HG03521 (cell line): Measurements from ENCODE around the gene STYXL1.

Experiments
- ATAC-seq: cut with Tn5 transposase; IDR thresholded peaks from one replicate; pipeline ENCODE4 v1.9.1; 2021; ENCODE audit warnings: mild to moderate bottlenecking, moderate library complexity; ENCODE audit not compliant: unreplicated experiment

STYXL1 gene

DNA sequence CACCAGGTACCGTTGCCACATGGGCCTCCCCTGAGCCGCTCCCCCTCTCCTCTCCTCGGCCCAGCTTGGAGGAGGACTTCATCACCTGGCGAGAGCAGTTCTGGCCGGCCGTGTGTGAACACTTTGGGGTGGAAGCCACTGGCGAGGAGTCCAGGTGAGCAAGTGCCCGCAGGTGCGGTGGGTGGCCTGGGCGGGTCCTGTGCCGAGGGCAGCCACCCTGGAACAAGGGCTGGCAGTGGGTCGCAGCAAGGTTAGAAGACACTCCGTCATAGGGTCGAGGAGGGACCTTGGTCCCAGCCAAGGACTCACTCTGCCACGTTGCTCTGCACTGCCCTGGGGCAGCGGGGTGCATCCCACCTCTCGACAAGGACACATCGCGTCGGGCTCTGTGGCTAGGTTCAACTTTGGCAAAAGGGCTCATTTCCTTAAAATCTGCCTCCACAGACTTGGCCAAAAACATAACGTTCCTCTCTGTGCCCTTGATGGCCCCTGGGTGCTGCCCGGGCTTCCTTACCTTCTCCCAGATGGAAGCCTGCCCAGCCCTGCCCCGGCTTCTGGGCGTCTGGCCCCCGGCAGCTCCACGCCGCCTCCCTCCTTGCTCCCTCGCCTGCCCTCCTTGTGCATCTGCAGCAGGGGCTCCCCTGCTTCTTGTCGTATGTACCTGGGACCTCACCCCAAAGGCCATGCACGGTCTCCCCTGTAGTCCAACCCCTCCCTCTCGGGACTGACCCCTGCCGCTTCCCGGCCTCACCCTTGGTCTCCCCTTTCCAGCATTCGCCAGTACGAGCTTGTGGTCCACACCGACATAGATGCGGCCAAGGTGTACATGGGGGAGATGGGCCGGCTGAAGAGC, 66.1 kb downstream of the STYXL1 start:
- no peak for ATAC-seq

DNA sequence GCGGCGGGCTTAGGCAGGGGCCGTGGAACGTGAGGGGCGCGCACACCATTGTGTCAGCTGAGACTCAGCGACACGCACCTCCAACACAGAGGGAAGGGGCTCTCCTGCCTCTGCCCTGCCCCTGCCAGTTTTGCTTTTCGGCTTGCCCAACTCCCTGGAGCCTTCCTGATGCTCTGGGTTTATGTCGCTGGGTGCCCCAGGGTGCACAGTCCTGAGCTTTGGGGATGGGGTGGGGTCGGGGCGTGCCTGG, 66.7 kb downstream of the STYXL1 start:
- ATAC-seq = no peak

DNA sequence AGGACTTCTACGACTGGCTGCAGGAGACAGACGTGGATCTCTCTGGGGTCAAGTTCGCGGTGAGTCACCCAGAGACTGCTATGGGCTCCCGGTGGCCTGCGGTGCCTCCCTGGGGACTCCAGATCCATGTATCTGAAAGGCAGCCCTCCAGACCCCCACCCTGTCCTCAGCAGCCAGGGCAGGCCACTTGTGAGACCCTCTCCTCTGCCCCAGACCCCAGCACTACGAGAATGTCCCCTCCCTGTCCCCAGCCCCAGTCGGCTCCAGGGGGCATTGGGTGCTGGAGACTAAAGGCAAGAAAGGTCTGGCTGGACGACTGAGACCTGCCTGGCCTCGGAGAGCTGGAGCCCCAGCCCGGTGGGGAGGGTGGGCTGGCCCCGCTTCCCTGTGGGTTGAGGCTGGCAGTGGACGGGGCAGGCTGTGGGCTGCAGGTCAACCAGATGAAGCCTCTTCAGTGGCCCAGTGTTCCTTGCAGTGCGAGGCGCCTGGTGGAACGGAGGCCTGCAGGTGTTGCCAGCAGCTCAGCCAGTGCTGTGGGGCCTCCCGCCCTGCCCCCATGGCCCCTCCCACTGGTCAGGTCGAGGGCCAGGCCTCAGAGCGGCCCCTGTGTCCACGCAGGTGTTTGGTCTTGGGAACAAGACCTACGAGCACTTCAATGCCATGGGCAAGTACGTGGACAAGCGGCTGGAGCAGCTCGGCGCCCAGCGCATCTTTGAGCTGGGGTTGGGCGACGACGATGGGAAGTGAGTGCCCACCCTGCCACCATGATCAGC, 67.2 kb downstream of the STYXL1 start:
- no peak for ATAC-seq

DNA sequence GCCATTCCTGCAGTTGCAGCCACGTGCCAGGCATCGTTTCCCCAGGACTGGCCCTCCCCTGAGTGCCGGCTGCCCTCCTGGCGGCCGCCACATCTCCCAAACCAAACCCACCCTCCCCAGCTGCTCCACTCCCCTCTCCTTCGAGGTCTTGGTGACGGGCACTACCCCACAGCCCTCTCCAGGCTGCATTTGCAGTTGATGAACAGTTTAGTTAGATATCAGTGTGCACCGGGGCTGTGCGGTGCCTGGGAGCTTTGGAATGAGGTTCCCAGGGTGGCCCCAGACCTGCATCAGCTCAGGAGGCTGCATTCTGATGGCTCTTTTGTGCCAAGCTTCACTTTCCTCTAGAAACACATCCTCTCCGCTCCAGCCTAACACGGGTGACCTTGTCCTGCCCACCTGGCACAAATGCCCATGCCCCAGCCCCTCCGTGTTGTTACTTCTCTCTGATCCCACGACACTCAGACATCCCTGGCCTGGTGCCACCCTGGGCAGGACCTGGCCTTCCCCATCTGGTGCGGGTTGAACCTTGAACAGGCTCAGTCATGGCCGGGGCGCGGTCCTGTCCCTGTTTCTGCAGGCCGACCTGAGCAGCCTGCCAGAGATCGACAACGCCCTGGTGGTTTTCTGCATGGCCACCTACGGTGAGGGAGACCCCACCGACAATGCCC, 67.9 kb downstream of the STYXL1 start:
- no peak for ATAC-seq

DNA sequence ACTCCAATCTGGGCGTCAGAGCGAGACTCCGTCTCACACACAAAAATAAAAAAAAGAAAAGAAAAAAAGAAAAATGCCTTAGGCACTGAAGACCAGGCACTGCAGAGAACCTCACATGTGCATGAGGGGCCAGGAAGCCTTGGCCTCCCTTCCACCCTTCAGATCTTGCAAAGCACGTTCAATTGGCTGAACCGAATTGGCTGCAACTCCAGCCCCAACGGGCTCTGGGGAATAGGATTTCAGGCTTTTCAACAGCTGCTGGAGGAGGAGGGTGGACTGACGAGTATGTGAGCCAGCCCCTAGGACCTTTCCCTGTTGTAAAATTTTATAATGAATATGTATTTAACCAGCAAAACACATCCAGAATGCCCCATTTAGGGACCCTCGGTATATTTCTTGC, 70.1 kb downstream of the STYXL1 start:
- no peak for ATAC-seq

DNA sequence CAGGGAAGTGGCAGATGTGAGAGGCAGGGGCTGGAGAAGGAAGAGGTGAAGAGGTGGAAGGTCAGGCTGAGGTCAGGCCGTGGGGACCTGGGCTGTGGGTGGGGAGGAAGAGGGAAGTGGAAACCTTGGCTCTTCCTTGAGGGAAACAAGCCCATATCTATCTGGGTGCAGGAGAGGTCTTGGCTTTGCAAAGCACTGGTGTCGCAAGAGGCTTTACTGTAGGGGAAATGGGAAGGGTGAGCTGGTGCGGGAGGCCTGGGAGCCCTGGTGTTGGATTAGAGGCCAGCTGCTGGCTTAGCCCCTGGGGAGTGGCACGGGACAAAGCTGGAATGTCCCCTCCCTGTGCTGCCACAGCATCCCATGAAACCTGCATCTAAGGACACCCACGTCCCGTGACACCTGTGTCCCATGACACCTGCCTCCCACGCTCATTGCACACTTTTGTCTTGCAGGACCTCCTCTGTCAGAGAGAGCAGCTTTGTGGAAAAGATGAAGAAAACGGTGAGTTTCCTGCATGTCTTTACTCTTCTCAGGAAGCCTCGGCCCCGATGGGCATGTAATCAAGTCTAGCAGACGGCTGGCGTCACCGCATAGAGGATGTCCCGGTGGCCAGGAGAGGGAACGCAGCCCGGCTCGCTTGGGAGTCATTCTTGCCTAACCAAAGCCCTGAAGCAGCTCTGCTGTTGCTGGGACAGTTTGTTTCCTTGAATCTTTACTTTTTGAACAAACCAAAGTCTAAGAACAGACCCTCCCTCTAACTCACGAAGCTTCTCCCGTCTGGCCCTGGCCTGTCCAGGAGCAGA, 75.6 kb downstream of the STYXL1 start:
- no peak for ATAC-seq

DNA sequence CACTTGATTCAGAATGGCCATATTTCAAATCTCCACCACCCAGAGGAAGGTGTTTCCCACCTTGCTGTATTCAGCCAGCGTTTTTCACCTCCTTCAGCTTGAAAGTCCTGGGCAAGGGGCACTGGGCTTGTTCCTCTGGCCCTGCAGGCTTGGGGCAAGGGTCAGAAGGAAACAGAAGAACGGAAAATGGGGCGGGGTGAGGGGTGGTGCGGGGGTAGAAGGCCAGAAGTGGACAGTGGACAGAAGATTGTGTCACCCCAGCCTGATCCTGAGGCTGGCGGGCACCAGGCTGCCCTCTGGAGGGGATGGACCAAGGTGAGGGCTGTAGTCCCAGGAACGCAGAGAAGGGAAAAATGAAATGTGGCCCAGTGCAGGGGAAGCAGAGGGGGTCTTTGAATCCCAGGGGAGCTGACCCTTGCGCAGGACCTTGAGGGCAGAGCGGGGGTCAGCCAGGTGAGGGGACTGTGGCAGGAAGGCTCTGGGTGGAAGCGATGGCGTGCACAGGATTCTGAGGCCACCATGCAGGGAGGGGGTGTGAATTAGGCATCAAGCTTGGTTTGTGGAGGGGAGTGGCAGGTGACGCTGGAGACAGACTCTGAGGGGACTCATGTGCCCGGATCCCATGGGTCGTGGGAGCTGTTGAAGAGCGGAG, 76.4 kb downstream of the STYXL1 start:
- no peak for ATAC-seq

DNA sequence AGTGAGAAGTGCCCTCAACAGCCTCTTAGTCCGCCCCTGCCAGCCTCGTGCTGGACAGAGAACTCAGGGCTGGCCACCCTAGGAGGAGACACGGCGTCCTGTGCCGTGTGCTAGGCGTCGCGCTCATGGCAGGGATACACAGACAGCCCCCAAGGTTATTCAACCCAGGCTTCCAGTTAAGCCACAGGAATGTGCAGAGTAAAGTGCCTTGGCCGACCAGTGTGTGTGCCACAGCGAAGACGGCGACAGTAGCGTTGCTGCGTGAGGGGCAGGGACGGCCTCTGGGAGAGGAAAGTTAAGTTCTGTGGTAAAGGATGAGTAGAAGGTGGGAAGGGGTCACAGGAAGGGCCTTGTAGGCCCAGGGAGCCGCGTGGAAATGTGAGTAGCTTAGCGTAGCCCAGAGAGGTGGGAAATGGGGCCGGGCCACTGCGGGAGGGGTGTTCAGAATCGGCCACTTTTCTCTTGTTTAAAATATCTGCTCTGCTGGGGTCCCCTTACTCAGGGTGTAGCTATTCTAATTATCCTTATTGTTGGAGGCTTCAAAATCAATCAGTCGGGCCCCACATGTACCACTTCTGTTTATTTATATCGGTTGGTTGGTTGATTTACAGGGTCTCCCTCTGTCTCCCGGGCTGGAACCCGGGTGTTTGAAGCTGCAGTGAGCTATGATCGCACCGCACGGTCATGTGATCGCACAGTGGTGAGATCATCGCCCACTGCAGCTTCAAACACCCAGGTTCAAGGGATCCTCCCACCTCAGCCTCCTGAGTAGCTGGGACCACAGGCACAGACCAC, 77.9 kb downstream of the STYXL1 start:
- ATAC-seq = no peak

DNA sequence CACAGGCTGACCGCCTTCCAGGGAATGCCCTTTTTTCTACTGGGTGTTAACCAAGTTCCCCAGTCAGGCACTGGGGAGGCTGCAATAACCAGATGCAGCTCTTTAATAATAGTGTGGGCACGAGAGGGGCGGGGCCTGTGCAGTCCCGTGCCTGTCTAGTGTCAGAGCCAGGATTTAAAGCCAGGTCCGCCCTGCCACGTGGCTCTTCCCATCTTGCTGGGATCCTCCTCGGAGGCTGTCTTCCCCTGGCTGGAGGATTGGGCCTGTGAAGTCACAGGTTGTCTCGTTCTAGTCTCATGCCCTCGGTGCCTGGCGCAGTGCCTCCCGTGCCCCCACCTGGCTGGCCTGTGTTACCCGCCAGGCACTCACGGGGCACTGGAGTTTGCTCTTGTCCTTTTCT, 78.6 kb downstream of the STYXL1 start:
- ATAC-seq = no peak

DNA sequence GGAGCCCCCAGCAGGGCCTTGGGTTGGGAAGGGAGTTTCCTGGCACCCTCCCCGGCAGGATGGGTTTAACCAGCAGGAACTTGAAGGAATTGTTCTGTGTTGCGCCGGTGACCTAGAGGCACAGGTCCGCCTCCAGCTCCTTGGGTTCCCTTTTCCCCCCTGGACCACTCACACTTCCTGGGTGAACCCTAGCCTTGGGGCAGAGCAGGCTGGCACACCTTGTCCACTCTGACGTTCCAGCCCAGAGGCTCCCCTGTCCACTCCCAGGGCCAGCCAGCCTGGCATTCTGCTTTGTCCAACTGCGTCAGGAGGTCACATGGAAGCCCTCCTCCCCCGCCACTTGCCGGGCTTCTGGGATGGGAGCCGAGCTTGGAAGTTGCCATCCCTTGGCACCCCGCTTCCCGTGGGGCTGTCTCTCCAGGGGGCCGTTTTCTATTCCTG, 79.2 kb downstream of the STYXL1 start:
- ATAC-seq = no peak

DNA sequence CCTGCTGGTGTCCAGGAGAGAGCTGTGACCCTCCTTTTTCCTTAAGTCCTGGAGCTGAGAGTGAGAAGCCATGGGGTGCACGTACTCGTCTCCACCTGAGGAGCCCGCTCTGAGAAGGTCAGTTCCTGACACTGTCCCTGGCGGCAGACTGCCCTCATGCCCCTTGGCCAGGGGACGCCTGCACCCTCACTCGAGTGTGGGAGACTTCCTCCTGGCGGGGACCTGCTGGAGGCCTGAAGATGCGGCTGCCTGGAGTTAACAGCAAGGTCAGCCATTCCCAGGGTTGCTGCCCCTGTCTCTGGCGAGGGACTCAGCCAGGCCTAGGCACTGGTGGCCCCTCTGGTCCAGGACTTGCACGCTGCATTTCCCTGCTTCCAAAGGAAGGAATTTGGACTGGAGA, 79.8 kb downstream of the STYXL1 start:
- no peak for ATAC-seq

DNA sequence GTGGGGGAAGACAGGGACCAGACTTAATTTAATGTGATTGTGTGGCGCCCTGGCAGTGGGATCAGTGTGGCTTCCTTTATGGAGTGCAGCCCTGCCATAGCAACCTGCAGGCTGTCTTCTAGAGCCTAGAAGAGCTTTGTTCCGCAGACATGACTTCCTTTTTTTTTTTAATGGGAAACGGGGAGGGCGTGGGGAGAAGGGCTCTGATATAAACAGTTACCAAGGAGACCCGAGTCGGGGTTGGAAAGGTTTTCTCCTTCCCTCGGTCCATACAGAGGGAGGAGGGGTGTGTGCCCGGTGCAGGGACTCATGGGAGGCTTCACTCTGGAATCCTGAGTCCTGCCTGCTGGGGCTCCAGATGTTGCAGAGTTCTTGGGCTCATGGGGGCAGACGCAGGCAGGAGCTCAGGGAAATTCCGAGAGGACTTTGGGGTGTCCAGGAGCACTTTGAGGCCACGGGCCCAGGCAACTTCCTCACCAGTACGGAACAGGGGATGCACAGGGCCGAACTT, 80.3 kb downstream of the STYXL1 start:
- ATAC-seq = no peak

DNA sequence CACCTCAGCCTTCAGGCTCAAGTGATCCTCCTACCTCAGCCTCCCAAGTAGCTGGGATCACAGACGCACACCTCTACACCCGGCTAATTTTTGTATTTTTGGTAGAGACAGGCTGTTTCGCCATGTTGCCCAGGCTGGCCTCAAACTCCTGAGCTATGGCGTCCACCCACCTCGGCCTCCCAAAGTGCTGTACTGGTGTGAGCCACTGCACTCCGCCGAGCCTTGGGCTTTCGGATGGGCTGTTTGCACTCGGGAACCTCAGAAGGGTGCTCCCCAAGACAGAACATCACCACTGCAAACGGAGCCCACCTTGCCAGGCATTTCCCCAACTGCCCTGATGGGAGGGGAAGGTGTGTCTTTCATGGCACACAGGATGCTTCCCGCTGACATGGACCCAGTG, 80.7 kb downstream of the STYXL1 start:
- ATAC-seq = no peak

DNA sequence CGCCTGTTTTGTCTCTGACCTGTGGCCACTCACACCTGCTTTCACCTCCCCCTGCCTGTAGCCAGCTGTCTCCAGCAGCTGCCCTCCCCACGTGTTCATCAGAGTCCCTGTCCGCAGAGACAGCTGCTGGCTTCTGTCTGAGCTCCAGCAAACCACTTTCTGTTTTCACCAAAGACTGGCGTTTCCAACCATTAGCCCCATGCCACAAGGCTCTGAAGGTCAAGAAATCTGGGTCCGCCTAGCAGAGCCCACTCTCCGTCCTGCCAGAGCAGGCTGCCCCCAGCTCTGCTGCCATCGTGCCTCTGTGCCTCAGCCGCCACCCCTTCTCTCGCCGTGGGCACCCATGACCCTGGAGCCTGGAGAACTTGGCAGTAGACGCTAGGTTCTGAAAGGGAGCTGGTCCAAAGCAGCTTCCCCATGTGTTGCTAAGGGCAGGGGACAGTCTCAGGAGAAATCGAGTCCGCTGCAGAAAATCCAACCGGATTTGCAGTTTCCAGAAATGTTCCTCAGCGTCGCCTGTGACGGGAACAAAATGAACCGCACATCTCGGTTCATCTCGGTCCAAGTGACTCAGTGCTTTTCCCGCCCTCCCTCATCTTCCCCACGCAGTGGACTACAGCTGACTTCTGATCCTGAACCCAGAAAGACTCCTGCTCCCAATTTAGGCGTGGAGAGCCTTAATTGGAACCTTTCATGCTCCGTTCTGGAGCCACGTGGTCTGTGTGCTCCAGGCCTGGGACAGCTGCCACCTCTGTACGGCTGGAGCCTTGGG, 81.4 kb downstream of the STYXL1 start:
- no peak for ATAC-seq

DNA sequence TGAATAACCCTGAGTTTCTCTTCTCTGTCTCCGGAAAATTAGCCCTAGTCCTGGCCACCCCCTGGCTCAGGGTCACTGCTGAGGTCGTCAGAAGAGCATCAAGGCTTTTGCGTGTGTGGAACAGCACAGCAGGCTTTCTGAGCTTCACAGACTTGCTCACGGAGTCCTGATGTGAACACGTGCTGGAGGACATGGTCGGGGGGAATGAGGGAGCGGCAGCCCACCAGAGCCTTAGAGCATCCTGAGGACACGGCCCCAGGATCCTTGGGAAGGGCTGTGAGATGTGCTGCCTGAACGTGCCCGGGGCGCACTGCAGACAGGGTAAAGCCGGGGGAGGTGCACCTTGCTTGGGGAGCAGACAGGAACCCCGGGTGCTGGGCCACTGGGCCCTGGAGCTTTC, 82.2 kb downstream of the STYXL1 start:
- no peak for ATAC-seq

DNA sequence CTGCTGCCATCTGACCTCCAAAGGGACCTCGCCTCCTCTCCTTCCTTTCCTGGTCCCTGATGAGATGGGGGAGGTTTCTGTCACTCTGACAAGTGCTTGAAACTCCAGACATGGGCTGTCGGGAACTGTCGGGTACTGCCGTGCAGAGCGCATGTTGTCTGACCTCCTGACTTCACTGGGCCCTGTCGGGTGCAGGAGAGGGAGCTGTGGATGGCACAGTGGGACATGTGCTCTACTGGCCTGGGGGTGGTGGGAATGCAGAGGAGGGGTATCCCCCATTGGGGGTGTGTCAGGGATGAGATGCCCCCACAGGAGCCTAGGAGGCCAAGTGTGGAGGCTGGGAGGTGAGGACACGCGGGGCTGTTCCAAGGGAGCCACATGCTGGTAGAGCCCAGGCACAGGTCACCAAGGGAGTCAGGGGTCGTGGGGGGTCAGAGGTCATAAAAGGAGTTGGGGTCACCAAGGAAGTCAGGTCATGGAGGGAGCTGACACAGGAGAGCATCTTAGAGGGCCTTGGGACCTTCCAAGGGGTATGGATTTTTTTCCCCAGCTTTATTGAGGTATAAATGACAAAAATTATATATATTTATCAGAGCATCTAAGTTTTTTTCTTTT, 84.3 kb downstream of the STYXL1 start:
- ATAC-seq = no peak

DNA sequence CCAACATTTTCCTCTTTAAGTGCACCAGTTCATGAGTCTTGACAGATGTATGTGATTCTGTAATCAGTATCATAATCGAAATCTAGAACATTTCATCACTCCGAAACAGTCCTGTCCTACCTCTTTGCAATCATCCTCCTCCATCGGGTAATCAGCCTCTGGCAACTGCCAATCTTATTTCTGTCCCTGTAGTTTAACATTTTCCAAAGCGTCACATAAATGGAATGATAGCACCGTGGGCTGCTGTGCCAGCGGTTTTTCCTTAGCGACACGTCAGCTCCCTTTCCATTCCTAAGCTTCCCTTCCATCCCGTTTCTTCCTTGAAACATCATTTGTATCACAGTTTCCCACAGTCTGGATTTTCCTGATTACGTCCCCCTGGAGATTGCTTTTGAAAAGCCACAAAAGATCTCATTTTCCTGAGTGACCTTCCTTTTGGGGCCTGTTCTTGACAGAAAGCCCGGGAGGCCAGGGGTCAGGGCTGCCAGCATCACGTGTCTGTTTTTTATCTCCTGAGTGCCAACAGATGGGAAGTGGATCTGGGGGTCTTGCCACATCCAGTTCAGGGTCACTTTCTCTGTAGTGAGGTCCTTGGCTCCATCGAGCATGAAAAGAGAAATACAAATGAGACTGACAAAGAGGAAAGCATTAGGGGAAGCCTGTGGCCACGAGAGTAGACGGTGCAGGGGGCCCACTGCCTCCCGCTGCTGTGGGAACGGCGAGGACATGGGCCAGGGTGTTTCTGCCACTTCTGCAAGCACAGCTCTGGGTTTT, 85.0 kb downstream of the STYXL1 start:
- ATAC-seq = no peak

DNA sequence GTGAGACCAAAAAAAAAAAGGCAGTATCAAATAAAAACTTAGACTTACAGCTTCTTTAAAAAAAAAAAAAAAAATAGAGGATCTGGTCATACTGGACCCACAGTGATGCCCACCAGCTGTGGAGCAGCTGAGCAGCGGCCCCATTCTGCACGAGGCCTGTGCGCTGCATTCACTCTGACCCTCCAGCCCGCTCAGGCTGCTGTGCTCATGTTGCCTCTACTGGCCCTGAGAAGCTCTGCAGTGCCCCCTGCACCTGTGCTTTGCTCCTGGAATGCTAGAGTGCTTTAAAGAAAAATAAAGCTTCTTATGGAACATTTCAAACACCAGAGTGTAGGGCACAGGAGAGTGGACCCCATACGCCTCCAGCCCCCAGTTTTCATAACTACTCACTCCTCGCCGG, 86.6 kb downstream of the STYXL1 start:
- no peak for ATAC-seq
